Measurements from ENCODE around the gene EDN1.

Gene EDN1

DNA sequence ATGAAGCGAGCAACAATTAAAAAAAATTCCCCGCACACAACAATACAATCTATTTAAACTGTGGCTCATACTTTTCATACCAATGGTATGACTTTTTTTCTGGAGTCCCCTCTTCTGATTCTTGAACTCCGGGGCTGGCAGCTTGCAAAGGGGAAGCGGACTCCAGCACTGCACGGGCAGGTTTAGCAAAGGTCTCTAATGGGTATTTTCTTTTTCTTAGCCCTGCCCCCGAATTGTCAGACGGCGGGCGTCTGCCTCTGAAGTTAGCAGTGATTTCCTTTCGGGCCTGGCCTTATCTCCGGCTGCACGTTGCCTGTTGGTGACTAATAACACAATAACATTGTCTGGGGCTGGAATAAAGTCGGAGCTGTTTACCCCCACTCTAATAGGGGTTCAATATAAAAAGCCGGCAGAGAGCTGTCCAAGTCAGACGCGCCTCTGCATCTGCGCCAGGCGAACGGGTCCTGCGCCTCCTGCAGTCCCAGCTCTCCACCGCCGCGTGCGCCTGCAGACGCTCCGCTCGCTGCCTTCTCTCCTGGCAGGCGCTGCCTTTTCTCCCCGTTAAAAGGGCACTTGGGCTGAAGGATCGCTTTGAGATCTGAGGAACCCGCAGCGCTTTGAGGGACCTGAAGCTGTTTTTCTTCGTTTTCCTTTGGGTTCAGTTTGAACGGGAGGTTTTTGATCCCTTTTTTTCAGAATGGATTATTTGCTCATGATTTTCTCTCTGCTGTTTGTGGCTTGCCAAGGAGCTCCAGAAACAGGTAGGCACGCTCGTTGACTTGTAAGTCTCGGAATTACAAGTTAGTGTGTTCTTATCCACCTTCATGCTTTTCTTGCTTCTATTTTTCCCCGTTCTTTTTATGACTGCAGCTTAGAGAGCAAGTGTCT, at the start of gene EDN1:
EDN1 (plus strand) TSS at position 429 of the 888 bp plus-strand sequence; CDS start at position 698, 269 bp downstream.
- peak within 1 kb of the TSS; percentile 54 to 55 for H3K4me3 ChIP-seq
- no peaks in the 10 kb centered on the region for H3K9me3 ChIP-seq
- H3K36me3 ChIP-seq: no peaks in the 10 kb centered on the region
- intact Hi-C loops (cut with DNase I; ENCODE audit: low total_unique reads): loop anchor here (5.0 kb wide), 1 partner anchor 312 kb away; no protein-coding TSS in a partner anchor
- TF ChIP-seq, protein P1, sequence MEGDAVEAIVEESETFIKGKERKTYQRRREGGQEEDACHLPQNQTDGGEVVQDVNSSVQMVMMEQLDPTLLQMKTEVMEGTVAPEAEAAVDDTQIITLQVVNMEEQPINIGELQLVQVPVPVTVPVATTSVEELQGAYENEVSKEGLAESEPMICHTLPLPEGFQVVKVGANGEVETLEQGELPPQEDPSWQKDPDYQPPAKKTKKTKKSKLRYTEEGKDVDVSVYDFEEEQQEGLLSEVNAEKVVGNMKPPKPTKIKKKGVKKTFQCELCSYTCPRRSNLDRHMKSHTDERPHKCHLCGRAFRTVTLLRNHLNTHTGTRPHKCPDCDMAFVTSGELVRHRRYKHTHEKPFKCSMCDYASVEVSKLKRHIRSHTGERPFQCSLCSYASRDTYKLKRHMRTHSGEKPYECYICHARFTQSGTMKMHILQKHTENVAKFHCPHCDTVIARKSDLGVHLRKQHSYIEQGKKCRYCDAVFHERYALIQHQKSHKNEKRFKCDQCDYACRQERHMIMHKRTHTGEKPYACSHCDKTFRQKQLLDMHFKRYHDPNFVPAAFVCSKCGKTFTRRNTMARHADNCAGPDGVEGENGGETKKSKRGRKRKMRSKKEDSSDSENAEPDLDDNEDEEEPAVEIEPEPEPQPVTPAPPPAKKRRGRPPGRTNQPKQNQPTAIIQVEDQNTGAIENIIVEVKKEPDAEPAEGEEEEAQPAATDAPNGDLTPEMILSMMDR (IDR thresholded peaks at IDR 0.05): peak; percentile 57 to 59
- peaks cover 0 to 60% (median 44%) of the 10 kb centered on the region in 4 donors for H3K4me1 ChIP-seq
- H3K27me3 ChIP-seq: no peaks in the 10 kb centered on the region
- peak; percentile 77 to 87 for DNase-seq
- H3K27ac ChIP-seq: peak within 1 kb of the TSS; percentile 50 to 76

DNA sequence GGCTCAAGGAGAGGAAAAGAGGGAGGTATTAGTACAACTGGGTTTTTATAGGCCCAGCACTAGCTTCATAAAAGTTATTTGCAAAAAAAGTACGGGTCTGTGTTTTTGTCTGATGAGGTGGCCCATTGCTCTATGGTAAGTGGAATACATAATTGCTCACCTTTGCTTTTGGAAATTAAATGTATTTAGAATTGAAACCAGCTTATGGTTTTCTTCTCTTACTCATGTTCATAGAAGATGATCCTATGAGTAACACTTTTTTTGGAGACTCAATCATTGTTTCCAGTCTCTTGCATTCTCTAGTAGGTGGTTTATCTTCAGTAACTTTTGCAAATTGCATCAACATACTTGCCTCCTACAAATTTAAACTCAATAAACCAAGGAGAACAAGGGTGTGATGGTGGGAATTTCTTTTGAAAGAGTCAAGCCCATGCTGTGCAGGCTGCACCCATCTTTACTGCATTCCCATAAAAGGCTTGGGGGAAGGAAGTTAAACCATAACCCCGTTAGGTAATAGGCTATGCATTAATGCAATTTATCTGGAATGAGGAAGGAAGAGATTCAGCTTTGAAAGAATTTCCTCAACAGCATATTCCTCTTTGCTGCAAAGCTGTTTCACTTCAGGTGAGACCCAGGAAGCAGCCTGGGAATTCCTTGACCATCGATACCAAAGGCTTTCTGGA, 48.5 kb upstream of the EDN1 start:
- TF ChIP-seq, protein P1 (IDR thresholded peaks at IDR 0.05): no peak
- DNase-seq: no peak
- no peaks in the 10 kb centered on the region for H3K36me3 ChIP-seq
- intact Hi-C loops (cut with DNase I; ENCODE audit: low total_unique reads): no loop called here
- H3K27me3 ChIP-seq: no peaks in the 10 kb centered on the region
- H3K27ac ChIP-seq: no peak overlapping the region
- H3K4me3 ChIP-seq: no peak overlapping the region
- H3K4me1 ChIP-seq: no peaks in the 10 kb centered on the region
- no peaks in the 10 kb centered on the region for H3K9me3 ChIP-seq

DNA sequence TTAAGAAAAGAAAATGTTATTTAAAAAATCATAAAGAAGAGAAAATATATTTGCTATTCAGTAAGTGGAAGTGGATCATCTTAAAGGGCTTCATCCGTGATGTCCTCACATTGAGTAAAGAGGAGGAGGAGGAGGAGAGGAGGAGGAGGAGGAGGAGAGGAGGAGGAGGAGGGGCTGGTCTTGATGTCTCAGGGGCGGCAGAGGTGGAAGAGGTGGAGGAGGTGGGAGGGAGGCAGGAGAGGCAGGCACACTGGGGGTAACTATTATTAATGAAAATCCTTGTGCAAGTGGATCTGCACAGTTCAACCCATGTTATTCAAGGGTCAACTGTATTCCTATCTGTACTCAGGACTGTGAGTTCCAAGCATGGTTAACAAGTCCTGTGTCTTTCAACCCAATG, 47.0 kb upstream of the EDN1 start:
- Histone ChIP-seq H3K4me3 (no peak overlapping the region), H3K36me3 (no peaks in the 10 kb centered on the region), H3K27ac (no peak overlapping the region), H3K9me3 (no peaks in the 10 kb centered on the region), H3K4me1 (no peaks in the 10 kb centered on the region), H3K27me3 (no peaks in the 10 kb centered on the region)
- intact Hi-C loops (cut with DNase I; ENCODE audit: low total_unique reads): no loop called here
- TF ChIP-seq, protein P1 (IDR thresholded peaks at IDR 0.05): no peak
- DNase-seq: no peak

DNA sequence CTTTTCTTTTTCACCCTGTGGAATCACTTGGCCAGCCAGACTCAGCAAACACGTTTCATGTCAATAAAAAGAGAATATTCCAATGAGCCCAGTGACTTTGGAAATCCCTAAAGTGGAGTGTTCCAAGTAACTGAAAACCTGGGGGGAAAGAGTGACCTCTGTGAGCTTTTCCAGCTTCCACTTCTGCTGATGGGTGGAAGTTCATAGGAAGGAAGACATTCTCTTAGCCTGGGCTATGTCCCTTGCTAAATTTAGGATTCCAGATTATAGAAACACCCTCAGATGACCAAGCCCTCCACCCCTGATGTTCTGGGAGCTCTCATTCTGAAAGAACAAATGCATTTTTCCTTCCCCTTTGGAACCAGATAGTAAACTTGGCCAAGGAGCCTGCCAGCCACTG, 44.8 kb upstream of the EDN1 start:
- H3K4me3 ChIP-seq: no peak overlapping the region
- DNase-seq: no peak
- intact Hi-C loops (cut with DNase I; ENCODE audit: low total_unique reads): no loop called here

More for the DNA sequence above, 44.8 kb upstream of the EDN1 start:
- Histone ChIP-seq H3K27me3 (no peaks in the 10 kb centered on the region), H3K27ac (no peak overlapping the region), H3K36me3 (no peaks in the 10 kb centered on the region), H3K4me1 (no peaks in the 10 kb centered on the region), H3K9me3 (no peaks in the 10 kb centered on the region)
- TF ChIP-seq, protein P1 (IDR thresholded peaks at IDR 0.05): no peak
